RWPE1 (cell line): Measurements from ENCODE around the gene COA7.

ENCODE experiments used
- CTCF ChIA-PET: fragments of 350-600 bp; sonication (Branson Sonifier 250); formaldehyde crosslinking; extraction: SDS; loops from one replicate; lab custom pipeline; 2021; lab: Yijun Ruan, JAX
- POLR2A ChIA-PET: fragments of 400-600 bp; formaldehyde crosslinking; extraction: SDS; loops from one replicate; lab custom pipeline; 2020; ENCODE audit warnings: antibody characterized with exemption; ENCODE audit not compliant: low non-redundant PET; lab: Yijun Ruan, JAX
- DNase-seq: peaks from one replicate; pipeline ENCODE4 v3.0.0; 2012; ENCODE audit warnings: low spot score
- H3K27ac ChIP-seq: fragments of 450-650 bp; 2 replicates; pipeline ENCODE4 v1.5.1; 2017
- CTCF ChIP-seq: fragments of 450-650 bp; conservative IDR thresholded peaks from 2 replicates; pipeline ENCODE4 v1.5.1; 2017; ENCODE audit warnings: low read depth, mild to moderate bottlenecking

COA7 gene

GRCh38 chr1:52697795-52698674 lies at the start of gene COA7:
COA7 (minus strand) TSS chr1:52698347; CDS start chr1:52698326, 21 bp downstream.
- TF ChIP-seq CTCF = no peak
- ChIA-PET POLR2A (no interaction called here), CTCF (interaction anchor here (0.6 to 1.2 kb wide), 2 partner anchors 13 to 674 kb away, joined by 3 read pairs; no protein-coding TSS in a partner anchor)
- peak within 1 kb of the TSS; percentile 81 for H3K27ac ChIP-seq
- peak; percentile 87 for DNase-seq

- CTCF ChIA-PET = interaction anchor here (0.7 kb wide), 1 partner anchor 1494 kb away, joined by 3 read pairs; no protein-coding TSS in a partner anchor
- no peak for TF ChIP-seq CTCF
- no peak for DNase-seq
- no peak overlapping the region for H3K27ac ChIP-seq
- POLR2A ChIA-PET = no interaction called here
These were observed 49.3 kb upstream of the COA7 start for GRCh38 chr1:52747450-52747849.

- H3K27ac ChIP-seq = no peak overlapping the region
- CTCF ChIA-PET = interaction anchor here (0.6 kb wide), 1 partner anchor 13 kb away, joined by 4 read pairs; no protein-coding TSS in a partner anchor
- TF ChIP-seq CTCF = no peak
- POLR2A ChIA-PET = no interaction called here
- no peak for DNase-seq
These were observed 48.0 kb upstream of the COA7 start for GRCh38 chr1:52746189-52746588.

- no peak for TF ChIP-seq CTCF
- DNase-seq = no peak
- POLR2A ChIA-PET = no interaction called here
- CTCF ChIA-PET = no interaction called here
- no peak overlapping the region for H3K27ac ChIP-seq
These were observed 43.1 kb upstream of the COA7 start for GRCh38 chr1:52741259-52741658.

GRCh38 chr1:52739699-52740467 lies 41.7 kb upstream of the COA7 start:
- H3K27ac ChIP-seq = no peak overlapping the region
- POLR2A ChIA-PET = no interaction called here
- CTCF ChIA-PET = interaction anchor here (0.6 kb wide), 1 partner anchor 48 kb away, joined by 3 read pairs; no protein-coding TSS in a partner anchor
- no peak for TF ChIP-seq CTCF
- no peak for DNase-seq

- no peak for TF ChIP-seq CTCF
- POLR2A ChIA-PET = interaction anchor here (0.6 kb wide), 1 partner anchor 1179 kb away, joined by 3 read pairs; no protein-coding TSS in a partner anchor
- H3K27ac ChIP-seq = no peak overlapping the region
- CTCF ChIA-PET = no interaction called here
- DNase-seq = no peak
These were observed 40.7 kb upstream of the COA7 start for GRCh38 chr1:52738893-52739292.
